GM23338 (cell line): ENCODE data around the gene HEXD.

Experiments
- CREB1 ChIP-seq: fragments of 250-450 bp; sonication (Bioruptor Pico); IDR thresholded peaks from 2 replicates; pipeline ENCODE4 v1.5.0; 2020; ENCODE audit warnings: low read depth, mild to moderate bottlenecking, moderate library complexity
- CTCF ChIP-seq, 2 experiments: fragments of 200-600 bp in 1 of 2; sonication (generic) in 1 of 2; conservative IDR thresholded peaks; 2 replicates each; pipeline versions ENCODE4 v1.5.1 to v1.6.1; 2016 to 2017; ENCODE audit warnings: antibody characterized with exemption in 2 of 2, low read depth in 2 of 2, mild to moderate bottlenecking in 2 of 2, moderate library complexity in 1 of 2
- EZH2 ChIP-seq: fragments of 200-600 bp; sonication (generic); IDR thresholded peaks from one replicate; pipeline ENCODE4 v1.8.0; 2017; ENCODE audit warnings: antibody characterized with exemption, mild to moderate bottlenecking, low read depth; ENCODE audit not compliant: unreplicated experiment
- EZH2phosphoT487 ChIP-seq: fragments of 200-600 bp; sonication (generic); IDR thresholded peaks from one replicate; pipeline ENCODE4 v1.8.1; 2018; ENCODE audit warnings: antibody characterized with exemption; ENCODE audit not compliant: unreplicated experiment
- NANOG ChIP-seq: IDR thresholded peaks from 2 replicates; pipeline ENCODE4 v1.6.1; 2016; ENCODE audit warnings: antibody characterized with exemption, borderline replicate concordance
- POLR2AphosphoS5 ChIP-seq: IDR thresholded peaks from 2 replicates; pipeline ENCODE4 v1.6.1; 2016; ENCODE audit warnings: antibody characterized with exemption, low read depth
- REST ChIP-seq: IDR thresholded peaks from one replicate; pipeline ENCODE4 v1.6.1; 2018; ENCODE audit warnings: antibody characterized with exemption; ENCODE audit not compliant: unreplicated experiment
- STAT1 ChIP-seq: IDR thresholded peaks from one replicate; pipeline ENCODE4 v1.6.1; 2016; ENCODE audit warnings: antibody characterized with exemption; ENCODE audit not compliant: unreplicated experiment
- ZNF331 ChIP-seq: fragments of 250-450 bp; sonication (Bioruptor Pico); IDR thresholded peaks from 2 replicates; pipeline ENCODE4 v1.5.0; 2020; ENCODE audit warnings: low read depth, mild to moderate bottlenecking, moderate library complexity

GRCh38 chr17:82388922-82389283, 29.2 kb upstream of the HEXD start:
- TF ChIP-seq CTCF (conservative IDR thresholded peaks at IDR 0.05; ENCODE audit: low read depth in 2 of 2) (no peak), EZH2 (no peak), STAT1 (no peak), POLR2AphosphoS5 (no peak), NANOG (no peak), REST (no peak), CREB1 (CRISPR knock-in tag) (no peak), ZNF331 (CRISPR knock-in tag) (no peak), EZH2phosphoT487 (no peak)
